GM06990 (cell line): ENCODE measurements around the gene PXDC1.

Experiments used
- DNase-seq: peaks from one replicate; pipeline ENCODE4 v3.0.0-alpha.2; 2011; ENCODE audit not compliant: insufficient read length; ENCODE audit errors: extremely low read depth
- H3K27me3 ChIP-seq: replicated peaks from 2 replicates; pipeline ENCODE4 v1.6.0; 2011; ENCODE audit warnings: low read length; ENCODE audit not compliant: control insufficient read depth, insufficient read depth
- H3K36me3 ChIP-seq: 2 replicates; pipeline ENCODE4 v1.5.1; 2011; ENCODE audit warnings: low read length; ENCODE audit not compliant: control insufficient read depth, insufficient read depth
- H3K4me3 ChIP-seq: replicated peaks from 2 replicates; pipeline ENCODE4 v1.5.1; 2011; ENCODE audit warnings: low read depth, mild to moderate bottlenecking, control low read depth, low read length
- CTCF ChIP-seq: IDR thresholded peaks from 2 replicates; pipeline ENCODE4 v1.5.1; 2011; ENCODE audit warnings: low read length, control low read depth, mild to moderate bottlenecking, inconsistent platforms; ENCODE audit not compliant: insufficient read depth, poor library complexity, severe bottlenecking

PXDC1 gene

GRCh38 chr6:3718407-3718806 is 33.1 kb downstream of the PXDC1 start:
- Histone ChIP-seq H3K27me3 (no peaks in the 10 kb centered on the region), H3K36me3 (no peaks in the 10 kb centered on the region), H3K4me3 (no peak overlapping the region)
- DNase-seq, result no peak
- no peak for TF ChIP-seq CTCF

- Histone ChIP-seq H3K27me3 (no peaks in the 10 kb centered on the region), H3K4me3 (no peak overlapping the region), H3K36me3 (no peaks in the 10 kb centered on the region)
- DNase-seq, result no peak
- TF ChIP-seq CTCF, result no peak
These were observed 36.2 kb downstream of the PXDC1 start for GRCh38 chr6:3715285-3715684.

GRCh38 chr6:3714768-3715167 is 36.7 kb downstream of the PXDC1 start:
- Histone ChIP-seq H3K36me3 (no peaks in the 10 kb centered on the region), H3K27me3 (no peaks in the 10 kb centered on the region; the same call in 1 of the 2 replicates), H3K4me3 (no peak overlapping the region)
- no peak for DNase-seq
- no peak for TF ChIP-seq CTCF

GRCh38 chr6:3714111-3714510 is 37.4 kb downstream of the PXDC1 start:
- Histone ChIP-seq H3K36me3 (no peaks in the 10 kb centered on the region), H3K27me3 (no peaks in the 10 kb centered on the region; the same call in 1 of the 2 replicates), H3K4me3 (no peak overlapping the region)
- DNase-seq, result no peak
- no peak for TF ChIP-seq CTCF

GRCh38 chr6:3712827-3713665 is 38.5 kb downstream of the PXDC1 start:
- Histone ChIP-seq H3K4me3 (no peak overlapping the region), H3K27me3 (no peaks in the 10 kb centered on the region; the same call in 1 of the 2 replicates), H3K36me3 (no peaks in the 10 kb centered on the region)
- no peak for TF ChIP-seq CTCF
- DNase-seq, result no peak

- H3K27me3 ChIP-seq, result no peaks in the 10 kb centered on the region; the same call in 1 of the 2 replicates
- no peak overlapping the region for H3K4me3 ChIP-seq
- no peak for DNase-seq
- no peak for TF ChIP-seq CTCF
- H3K36me3 ChIP-seq, result no peaks in the 10 kb centered on the region
These were observed 39.7 kb downstream of the PXDC1 start for GRCh38 chr6:3711776-3712175.
